Epithelial cell of proximal tubule (primary cell): ENCODE measurements around the gene ADAM8. TPM values are rescaled to one million over a fixed set of nuclear protein-coding genes. Genes with fewer than 3 reads are reported as not detected.

Source experiments
- DNase-seq: peaks from one replicate; pipeline ENCODE4 v3.0.0-alpha.2; 2011; ENCODE audit warnings: low read depth
- H3K4me3 ChIP-seq: 2 replicates; pipeline ENCODE4 v1.5.1; 2011; ENCODE audit warnings: low read depth, mild to moderate bottlenecking, low read length
- total RNA-seq: library from RNA; depleted of rRNA; stranded (reverse); fragments of >200 nt; gene quantifications from 2 replicates; pipeline ENCODE4 v1.2.3, GENCODE V29; 2015
- TF ChIP-seq, protein P1 (sequence below): conservative IDR thresholded peaks from 2 replicates; pipeline ENCODE4 v1.5.1; 2012; ENCODE audit warnings: low read depth, mild to moderate bottlenecking, low read length

ADAM8 gene
- total RNA-seq, 1 donor from 2014 or later: 52.6 TPM

DNA sequence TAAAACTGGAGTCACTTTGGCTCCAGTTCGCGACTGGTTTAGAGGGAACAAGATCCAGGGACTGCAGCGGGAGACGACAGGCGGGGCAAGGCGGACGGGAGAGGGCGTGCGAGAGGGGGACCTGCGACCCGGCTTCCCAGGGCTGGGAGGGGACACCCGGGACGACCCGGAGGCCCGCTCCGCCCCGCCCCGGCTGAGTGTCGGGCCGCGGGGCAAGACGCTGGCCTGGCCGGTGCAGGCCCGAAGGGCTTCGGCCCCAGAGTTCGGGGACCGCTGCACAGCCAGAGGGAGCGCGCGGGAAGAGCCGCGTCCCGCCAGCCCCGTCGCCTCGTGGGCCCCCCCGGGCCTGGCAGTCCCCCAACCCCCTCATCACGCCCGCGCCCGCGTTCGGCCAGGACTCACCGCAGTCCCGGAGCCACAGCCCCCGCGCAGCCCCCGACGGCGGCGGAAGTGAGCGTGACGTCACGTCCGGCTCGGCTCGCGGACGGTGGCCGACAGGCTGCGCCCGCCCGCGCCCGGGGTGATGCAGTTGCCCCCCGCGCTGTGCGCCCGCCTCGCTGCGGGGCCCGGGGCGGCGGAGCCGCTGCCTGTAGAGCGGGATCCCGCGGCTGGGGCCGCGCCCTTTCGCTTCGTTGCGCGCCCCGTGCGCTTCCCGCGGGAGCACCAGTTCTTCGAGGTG, 31.9 kb upstream of the ADAM8 start, which contains the start of the genes TUBGCP2 and ZNF511:
TUBGCP2 (minus strand) TSS at position 452 of the 679 bp plus-strand sequence. CDS start 5,931 bp downstream, outside the sequence.
ZNF511 (plus strand) TSS at position 494 of the 679 bp plus-strand sequence; CDS start at position 524, 30 bp downstream.
- TF ChIP-seq, protein P1, sequence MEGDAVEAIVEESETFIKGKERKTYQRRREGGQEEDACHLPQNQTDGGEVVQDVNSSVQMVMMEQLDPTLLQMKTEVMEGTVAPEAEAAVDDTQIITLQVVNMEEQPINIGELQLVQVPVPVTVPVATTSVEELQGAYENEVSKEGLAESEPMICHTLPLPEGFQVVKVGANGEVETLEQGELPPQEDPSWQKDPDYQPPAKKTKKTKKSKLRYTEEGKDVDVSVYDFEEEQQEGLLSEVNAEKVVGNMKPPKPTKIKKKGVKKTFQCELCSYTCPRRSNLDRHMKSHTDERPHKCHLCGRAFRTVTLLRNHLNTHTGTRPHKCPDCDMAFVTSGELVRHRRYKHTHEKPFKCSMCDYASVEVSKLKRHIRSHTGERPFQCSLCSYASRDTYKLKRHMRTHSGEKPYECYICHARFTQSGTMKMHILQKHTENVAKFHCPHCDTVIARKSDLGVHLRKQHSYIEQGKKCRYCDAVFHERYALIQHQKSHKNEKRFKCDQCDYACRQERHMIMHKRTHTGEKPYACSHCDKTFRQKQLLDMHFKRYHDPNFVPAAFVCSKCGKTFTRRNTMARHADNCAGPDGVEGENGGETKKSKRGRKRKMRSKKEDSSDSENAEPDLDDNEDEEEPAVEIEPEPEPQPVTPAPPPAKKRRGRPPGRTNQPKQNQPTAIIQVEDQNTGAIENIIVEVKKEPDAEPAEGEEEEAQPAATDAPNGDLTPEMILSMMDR: no peak
- DNase-seq: no peak
- peak within 1 kb of the TSS; percentile 78 for H3K4me3 ChIP-seq

DNA sequence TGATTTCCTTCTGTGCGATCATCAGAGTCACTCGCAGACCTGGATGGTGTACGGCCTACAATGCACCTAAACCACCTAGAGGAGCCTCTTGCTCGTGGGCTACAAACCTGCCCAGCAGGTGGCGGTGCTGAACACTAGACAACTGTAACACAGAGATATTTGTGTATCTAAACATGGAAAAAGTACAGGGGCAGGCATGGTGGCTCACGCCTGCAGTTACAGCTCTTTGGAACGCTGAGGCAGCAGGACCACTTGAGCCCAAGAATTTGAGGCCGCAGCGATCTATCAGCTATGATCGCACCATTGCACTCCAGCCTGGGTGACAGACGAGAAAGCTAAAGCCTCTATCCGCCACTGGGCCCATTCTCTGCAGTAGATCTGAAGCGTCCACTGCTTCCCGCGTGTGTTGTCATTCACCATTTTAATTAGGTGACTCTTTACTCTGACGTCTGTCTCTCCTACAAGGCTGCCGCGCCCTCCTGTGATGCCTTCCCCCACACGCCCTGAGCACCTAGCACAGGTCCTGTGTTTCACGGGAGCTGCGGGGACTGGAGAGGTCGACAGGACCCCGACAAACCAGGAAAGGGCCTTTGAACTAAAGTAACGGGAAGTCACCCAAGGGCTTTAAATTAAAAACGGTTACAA, 31.2 kb upstream of the ADAM8 start:
- peak overlapping the region; percentile 78 for H3K4me3 ChIP-seq
- no peak for DNase-seq
- TF ChIP-seq, protein P1: peak; percentile 87

DNA sequence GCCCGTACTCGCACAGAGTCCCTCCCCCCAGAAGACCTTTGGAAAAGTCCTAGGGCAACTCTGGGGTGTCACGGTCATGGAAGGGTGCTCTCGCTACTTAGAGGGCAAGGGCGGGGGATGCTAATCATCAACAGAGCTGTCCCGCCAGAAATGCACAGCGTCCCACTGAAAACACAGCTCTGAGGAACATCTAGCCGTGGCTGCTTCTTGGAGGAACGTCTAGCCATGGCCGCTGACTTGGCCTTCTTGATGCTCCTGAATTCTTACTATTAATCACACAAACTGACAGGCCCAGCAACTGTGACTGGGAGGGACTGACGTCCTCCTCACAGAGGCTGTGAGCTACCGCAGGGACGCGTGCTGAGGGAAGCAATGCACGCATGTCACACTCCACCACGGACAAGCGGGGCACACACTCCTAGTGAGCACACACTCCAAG, 30.3 kb upstream of the ADAM8 start:
- DNase-seq: no peak
- TF ChIP-seq, protein P1: no peak
- peak overlapping the region; percentile 78 for H3K4me3 ChIP-seq

DNA sequence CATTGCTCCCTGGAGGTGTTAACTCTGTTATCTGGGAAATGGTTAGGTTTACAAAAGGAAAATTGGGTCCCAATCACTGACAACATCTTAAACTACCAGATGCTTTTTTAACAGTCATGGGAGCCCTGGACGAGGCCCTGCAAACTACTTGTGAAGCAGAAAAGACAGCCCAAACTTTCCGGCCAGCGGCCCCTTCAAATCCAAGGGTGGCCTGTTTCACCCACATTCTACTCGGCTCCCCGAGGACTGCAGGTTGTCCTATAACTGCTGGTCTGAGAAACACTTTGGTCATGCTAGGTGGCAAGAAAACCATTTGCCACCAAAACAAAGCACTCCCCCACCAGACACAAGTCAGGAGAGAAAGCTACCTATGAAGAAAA, 29.4 kb upstream of the ADAM8 start:
- TF ChIP-seq, protein P1: no peak
- no peak overlapping the region for H3K4me3 ChIP-seq
- DNase-seq: no peak

DNA sequence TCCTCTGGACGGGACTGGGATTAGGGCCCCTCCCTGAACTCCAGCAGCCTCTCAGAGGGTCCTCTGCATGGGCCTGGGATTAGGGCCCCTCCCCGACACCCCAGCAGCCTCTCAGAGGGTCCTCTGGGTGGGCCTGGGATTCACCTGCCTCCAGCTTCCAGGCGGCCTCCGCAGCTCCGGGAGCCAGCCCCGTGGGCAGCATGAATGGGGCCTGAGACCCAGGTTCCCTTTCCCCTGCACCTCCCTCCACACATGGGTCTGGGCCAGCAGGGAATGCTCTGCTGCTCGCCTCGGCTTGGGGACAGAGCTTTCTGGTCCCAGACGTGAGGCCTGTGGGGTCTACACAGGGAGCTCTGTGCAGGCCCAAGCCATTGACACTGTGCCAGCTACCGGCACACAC, 26.5 kb upstream of the ADAM8 start:
- DNase-seq: no peak
- TF ChIP-seq, protein P1: no peak
- no peak overlapping the region for H3K4me3 ChIP-seq

DNA sequence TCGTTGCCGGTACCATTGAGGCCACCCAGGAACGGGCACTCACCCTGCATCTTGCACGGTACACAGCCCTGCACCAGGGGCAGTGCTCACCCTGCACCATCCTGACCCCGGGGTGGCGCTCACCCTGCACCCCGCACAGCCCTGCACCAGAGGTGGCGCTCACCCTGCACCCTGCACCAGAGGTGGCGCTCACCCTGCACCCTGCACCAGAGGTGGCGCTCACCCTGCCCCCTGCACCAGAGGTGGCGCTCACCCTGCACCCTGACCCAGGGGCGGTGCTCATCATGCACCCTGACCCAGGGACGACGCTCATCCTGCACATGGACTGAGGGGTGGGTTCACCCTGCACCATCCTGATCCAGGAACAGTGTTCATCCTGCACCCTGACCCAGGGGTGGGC, 25.6 kb upstream of the ADAM8 start:
- DNase-seq: no peak

More for the DNA sequence above, 25.6 kb upstream of the ADAM8 start:
- no peak overlapping the region for H3K4me3 ChIP-seq
- TF ChIP-seq, protein P1: no peak
